Fibroblast of lung (primary cell): Measurements from ENCODE around the gene ETV6.

Experiments
- CTCF ChIP-seq, 2 donors: IDR thresholded peaks in 1 of 2; conservative IDR thresholded peaks in 1 of 2; 1 replicate in 1 of 2; 2 replicates in 1 of 2; pipeline ENCODE4 v1.5.1; 2011 to 2012; ENCODE audit warnings: low read length in 2 of 2, control low read depth in 1 of 2, inconsistent platforms in 1 of 2, low read depth in 1 of 2, mild to moderate bottlenecking in 1 of 2
- EZH2 ChIP-seq: IDR thresholded peaks from 2 replicates; pipeline ENCODE4 v1.5.1; 2012; ENCODE audit warnings: low read length, control low read depth, mild to moderate bottlenecking; ENCODE audit errors: missing control alignments

- TF ChIP-seq CTCF (conservative IDR thresholded peaks at IDR 0.05 in 1 of 2, IDR thresholded peaks at IDR 0.05 in 1 of 2; ENCODE audit: low read depth in 1 of 2, low read length in 2 of 2) (no peak), EZH2 (no peak)
Measured at GRCh38 chr12:11798006-11798708, 148.7 kb downstream of the ETV6 start.
